ENCODE results near the gene POC5.

DNA sequence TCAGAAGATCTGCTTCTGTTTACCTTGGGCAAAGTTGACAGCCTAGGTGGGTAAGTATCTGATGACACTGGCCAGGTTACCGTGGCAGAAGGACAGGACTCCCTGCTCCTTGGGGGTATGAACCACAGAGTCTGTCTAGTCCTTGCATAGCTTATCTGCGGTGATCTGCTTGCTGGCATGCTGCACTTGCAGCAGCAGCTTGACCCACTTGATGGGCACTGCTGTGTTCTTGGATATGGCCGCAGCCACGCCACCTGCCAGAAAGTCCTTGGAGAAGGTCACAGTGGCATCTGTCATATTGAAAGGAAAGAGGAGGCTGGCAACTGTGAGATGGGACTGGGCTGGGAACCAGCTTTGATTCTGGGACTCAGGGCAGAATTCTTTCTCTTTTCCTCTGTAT lies 35.9 kb upstream of the POC5 start:
- no peak for TF ChIP-seq EP300 (IDR thresholded peaks at IDR 0.05)
- TF ChIP-seq, protein P1, sequence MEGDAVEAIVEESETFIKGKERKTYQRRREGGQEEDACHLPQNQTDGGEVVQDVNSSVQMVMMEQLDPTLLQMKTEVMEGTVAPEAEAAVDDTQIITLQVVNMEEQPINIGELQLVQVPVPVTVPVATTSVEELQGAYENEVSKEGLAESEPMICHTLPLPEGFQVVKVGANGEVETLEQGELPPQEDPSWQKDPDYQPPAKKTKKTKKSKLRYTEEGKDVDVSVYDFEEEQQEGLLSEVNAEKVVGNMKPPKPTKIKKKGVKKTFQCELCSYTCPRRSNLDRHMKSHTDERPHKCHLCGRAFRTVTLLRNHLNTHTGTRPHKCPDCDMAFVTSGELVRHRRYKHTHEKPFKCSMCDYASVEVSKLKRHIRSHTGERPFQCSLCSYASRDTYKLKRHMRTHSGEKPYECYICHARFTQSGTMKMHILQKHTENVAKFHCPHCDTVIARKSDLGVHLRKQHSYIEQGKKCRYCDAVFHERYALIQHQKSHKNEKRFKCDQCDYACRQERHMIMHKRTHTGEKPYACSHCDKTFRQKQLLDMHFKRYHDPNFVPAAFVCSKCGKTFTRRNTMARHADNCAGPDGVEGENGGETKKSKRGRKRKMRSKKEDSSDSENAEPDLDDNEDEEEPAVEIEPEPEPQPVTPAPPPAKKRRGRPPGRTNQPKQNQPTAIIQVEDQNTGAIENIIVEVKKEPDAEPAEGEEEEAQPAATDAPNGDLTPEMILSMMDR (IDR thresholded peaks at IDR 0.05) = no peak
